SK-N-SH (cell line): ENCODE measurements around the gene THUMPD3. TPM values are rescaled to one million over a fixed set of nuclear protein-coding genes. Genes with fewer than 3 reads are reported as not detected.
A peak's percentile ranks its signal among the peaks of the same experiment; 100 is the strongest.

ENCODE experiments used
- CTCF ChIA-PET: fragments of 300-600, 350-600 bp; formaldehyde crosslinking; extraction: SDS; loops from one replicate; lab custom pipeline; 2021; lab: Yijun Ruan, JAX
- POLR2A ChIA-PET: fragments of 350-600 bp; sonication (Branson Sonifier 250); formaldehyde crosslinking; extraction: SDS; loops from one replicate; lab custom pipeline; 2020; ENCODE audit warnings: antibody characterized with exemption, inconsistent platforms; lab: Yijun Ruan, JAX
- DNase-seq: peaks from one replicate; pipeline ENCODE4 v3.0.0; 2012
- H2AFZ ChIP-seq: fragments of 200-600 bp; sonication (generic); 2 replicates; pipeline ENCODE4 v1.8.1; 2016; ENCODE audit warnings: antibody characterized with exemption, mild to moderate bottlenecking, low read depth
- H3F3A ChIP-seq: fragments of 200-600 bp; sonication (generic); replicated peaks from 2 replicates; pipeline ENCODE3; 2016; ENCODE audit warnings: antibody characterized with exemption, mild to moderate bottlenecking; ENCODE audit not compliant: insufficient read depth
- H3K27ac ChIP-seq, 2 experiments: fragments of 200-500 bp in 1 of 2; fragments of 200-600 bp in 1 of 2; sonication (Bioruptor generic) in 1 of 2; sonication (generic), shearing (Covaris generic) in 1 of 2; 2 replicates each; pipeline versions ENCODE4 v1.5.1 to v1.6.1; 2014 to 2016; ENCODE audit warnings: low read depth in 2 of 2, inconsistent platforms in 1 of 2, low read length in 1 of 2, mild to moderate bottlenecking in 1 of 2, mixed read lengths in 1 of 2
- H3K27me3 ChIP-seq: fragments of 200-600 bp; sonication (generic), shearing (Covaris generic); 2 replicates; pipeline ENCODE4 v1.6.1; 2016; ENCODE audit warnings: mixed run types; ENCODE audit not compliant: insufficient read depth
- H3K36me3 ChIP-seq, 2 experiments: fragments of 200-500 bp in 1 of 2; fragments of 200-600 bp in 1 of 2; sonication (Bioruptor generic) in 1 of 2; sonication (generic) in 1 of 2; replicated peaks in 1 of 2; 2 replicates each; pipeline versions ENCODE3 to v1.5.1; 2014 to 2016; ENCODE audit warnings: low read length in 1 of 2, mild to moderate bottlenecking in 1 of 2; ENCODE audit not compliant: insufficient read depth in 2 of 2, control insufficient read depth in 1 of 2
- H3K4me1 ChIP-seq, 2 experiments: fragments of 200-500 bp in 1 of 2; fragments of 200-600 bp in 1 of 2; sonication (Bioruptor generic) in 1 of 2; sonication (generic), shearing (Covaris generic) in 1 of 2; 2 replicates each; pipeline versions ENCODE4 v1.5.1 to v1.6.1; 2014 to 2016; ENCODE audit warnings: low read depth in 1 of 2, low read length in 1 of 2, mixed run types in 1 of 2; ENCODE audit not compliant: insufficient read depth in 2 of 2, control insufficient read depth in 1 of 2
- H3K4me2 ChIP-seq: fragments of 200-600 bp; sonication (generic), shearing (Covaris generic); 2 replicates; pipeline ENCODE4 v1.6.1; 2017; ENCODE audit warnings: mixed run types
- H3K4me3 ChIP-seq, 2 experiments: fragments of 200-500 bp in 1 of 2; fragments of 200-600 bp in 1 of 2; sonication (Bioruptor generic) in 1 of 2; sonication (generic), shearing (Covaris generic) in 1 of 2; 2 replicates each; pipeline versions ENCODE4 v1.5.1 to v1.8.1; 2014 to 2016; ENCODE audit warnings: low read depth in 2 of 2, inconsistent platforms in 1 of 2, low read length in 1 of 2, mild to moderate bottlenecking in 1 of 2, mixed read lengths in 1 of 2, moderate library complexity in 1 of 2
- H3K79me2 ChIP-seq: fragments of 200-600 bp; sonication (generic); 2 replicates; pipeline ENCODE4 v1.8.1; 2017; ENCODE audit warnings: mild to moderate bottlenecking; ENCODE audit not compliant: insufficient read depth
- H3K9ac ChIP-seq: fragments of 200-600 bp; sonication (generic); 2 replicates; pipeline ENCODE4 v1.6.1; 2017; ENCODE audit warnings: mixed run types
- H3K9me2 ChIP-seq: fragments of 200-600 bp; sonication (generic); 2 replicates; pipeline ENCODE4 v1.6.1; 2017; ENCODE audit warnings: mixed run types
- H3K9me3 ChIP-seq: fragments of 200-600 bp; sonication (generic); 2 replicates; pipeline ENCODE4 v1.6.1; 2017; ENCODE audit warnings: mixed run types, mild to moderate bottlenecking, moderate library complexity
- H4K20me1 ChIP-seq: fragments of 200-600 bp; sonication (generic); 2 replicates; pipeline ENCODE4 v1.6.1; 2017; ENCODE audit warnings: mild to moderate bottlenecking, mixed run types; ENCODE audit not compliant: insufficient read depth
- CTCF ChIP-seq: fragments of 200-600 bp; sonication (generic); IDR thresholded peaks from 2 replicates; pipeline ENCODE4 v1.6.1; 2017; ENCODE audit warnings: antibody characterized with exemption, mild to moderate bottlenecking, moderate library complexity
- EP300 ChIP-seq, 2 experiments: IDR thresholded peaks; 2 replicates each; pipeline versions ENCODE4 v1.4.0 to v1.6.1; 2012; ENCODE audit warnings: borderline replicate concordance in 1 of 2, low read depth in 1 of 2, low read length in 1 of 2
- EZH2phosphoT487 ChIP-seq: fragments of 200-600 bp; sonication (generic); IDR thresholded peaks from 2 replicates; pipeline ENCODE4 v1.6.1; 2017; ENCODE audit warnings: low read depth, mixed run types, mild to moderate bottlenecking, antibody characterized with exemption, moderate library complexity, borderline replicate concordance
- FOSL2 ChIP-seq: IDR thresholded peaks from 2 replicates; pipeline ENCODE4 v1.4.0; 2012; ENCODE audit warnings: low read depth, mild to moderate bottlenecking, moderate library complexity, borderline replicate concordance
- FOXJ3 ChIP-seq: sonication (generic); formaldehyde crosslinking; IDR thresholded peaks from 2 replicates; pipeline ENCODE4 v1.5.1; 2020; ENCODE audit warnings: mild to moderate bottlenecking, missing genetic modification reagents
- GABPA ChIP-seq: IDR thresholded peaks from 2 replicates; pipeline ENCODE4 v1.4.0; 2012; ENCODE audit warnings: low read depth, mild to moderate bottlenecking
- GATA2 ChIP-seq: sonication (generic); formaldehyde crosslinking; IDR thresholded peaks from 2 replicates; pipeline ENCODE4 v1.5.0; 2020; ENCODE audit warnings: mild to moderate bottlenecking, missing genetic modification reagents
- JUND ChIP-seq: IDR thresholded peaks from 2 replicates; pipeline ENCODE4 v1.4.0; 2012
- MEF2A ChIP-seq: IDR thresholded peaks from 2 replicates; pipeline ENCODE4 v1.4.0; 2012; ENCODE audit warnings: low read depth, borderline replicate concordance
- NFIC ChIP-seq: IDR thresholded peaks from 2 replicates; pipeline ENCODE4 v1.4.0; 2012; ENCODE audit warnings: borderline replicate concordance
- NRF1 ChIP-seq: IDR thresholded peaks from 2 replicates; pipeline ENCODE4 v1.6.1; 2012; ENCODE audit warnings: low read depth, mild to moderate bottlenecking, low read length
- RCOR1 ChIP-seq: fragments of 150-350 bp; IDR thresholded peaks from 2 replicates; pipeline ENCODE4 v1.6.1; 2017; ENCODE audit warnings: antibody characterized with exemption, low read length
- RFX5 ChIP-seq: IDR thresholded peaks from 2 replicates; pipeline ENCODE4 v1.6.1; 2012; ENCODE audit warnings: mild to moderate bottlenecking, improper control_type of control experiment, low read length
- RXRA ChIP-seq: IDR thresholded peaks from 2 replicates; pipeline ENCODE4 v1.4.0; 2012; ENCODE audit warnings: low read depth, mild to moderate bottlenecking, borderline replicate concordance
- SIN3A ChIP-seq: IDR thresholded peaks from 2 replicates; pipeline ENCODE4 v1.6.1; 2012; ENCODE audit warnings: low read depth, mild to moderate bottlenecking, low read length, moderate library complexity, borderline replicate concordance
- TAF1 ChIP-seq: IDR thresholded peaks from 2 replicates; pipeline ENCODE4 v1.6.1; 2012; ENCODE audit warnings: low read depth, mild to moderate bottlenecking, low read length, moderate library complexity, borderline replicate concordance
- TEAD4 ChIP-seq: IDR thresholded peaks from 2 replicates; pipeline ENCODE4 v1.4.0; 2012; ENCODE audit warnings: mild to moderate bottlenecking, borderline replicate concordance; ENCODE audit not compliant: insufficient read depth
- USF1 ChIP-seq: IDR thresholded peaks from 2 replicates; pipeline ENCODE4 v1.4.0; 2012; ENCODE audit warnings: low read depth, borderline replicate concordance
- USF2 ChIP-seq: fragments of 150-350 bp; IDR thresholded peaks from 2 replicates; pipeline ENCODE4 v1.6.1; 2017; ENCODE audit warnings: antibody characterized with exemption, low read length, low read depth, borderline replicate concordance
- WGBS: methylation state at CpG from one replicate; pipeline ENCODE4 v1.1.6; 2017; ENCODE audit warnings: low lambda C conversion rate; 5-methylcytosine and 5-hydroxymethylcytosine counted together
- polyA plus RNA-seq, 3 experiments: library from polyadenylated mRNA; depleted of rRNA; stranded (reverse); fragments of >200 nt; gene quantifications; 2 replicates each; pipeline ENCODE4 v1.2.3, GENCODE V29; 2012

The THUMPD3 gene
- polyA plus RNA-seq, 1 of the 3 experiments (the other 2 are of a cell fraction) = 27.1 TPM

- no peaks in the 10 kb centered on the region for H3K27me3 ChIP-seq
- CTCF ChIA-PET = interaction anchor here (0.7 to 1.0 kb wide), 2 partner anchors 11 to 369 kb away, joined by 3 read pairs; no protein-coding TSS in a partner anchor
- TF ChIP-seq RFX5 (no peak), EP300 (IDR thresholded peaks at IDR 0.05; ENCODE audit: borderline replicate concordance in 1 of 2, low read depth in 1 of 2, low read length in 1 of 2) (no peak), RCOR1 (no peak), USF1 (no peak), USF2 (no peak), CTCF (no peak), NFIC (no peak)
- TF ChIP-seq, all 33 proteins: peak for 0
- Histone ChIP-seq H3K9ac (no peak overlapping the region), H3K4me2 (peak overlapping the region; percentile 90), H3K9me2 (no peaks in the 10 kb centered on the region), H3K9me3 (no peaks in the 10 kb centered on the region), H3K79me2 (peaks cover 87% of the 10 kb centered on the region), H3K4me1 (peaks cover 11 to 17% of the 10 kb centered on the region in 2 experiments; a peak in 3 of 4 replicates), H2AFZ (no peak overlapping the region), H3K4me3 (no peak overlapping the region), H3K36me3 (peaks cover 83 to 84% of the 10 kb centered on the region in 2 experiments), H3F3A (peaks cover 41% of the 10 kb centered on the region), H4K20me1 (peaks cover 59% of the 10 kb centered on the region), H3K27ac (peak overlapping the region in 1 of 2 experiments; percentile 4; a peak in 1 of 4 replicates)
- 12% methylated on average over 1 of the region's 1 CpG for WGBS
- no peak for DNase-seq
- POLR2A ChIA-PET = no interaction called here
Observed at GRCh38 chr3:9392041-9392440, 29.2 kb downstream of the THUMPD3 start.

- H3K9ac ChIP-seq = peak overlapping the region; percentile 95
- peak overlapping the region; percentile 90 for H3K4me2 ChIP-seq
- H3K4me1 ChIP-seq = peaks cover 15 to 25% of the 10 kb centered on the region in 2 experiments; a peak in 3 of 4 replicates
- H3K9me2 ChIP-seq = no peaks in the 10 kb centered on the region
- no peaks in the 10 kb centered on the region for H3K9me3 ChIP-seq
- H3K79me2 ChIP-seq = peaks cover 87% of the 10 kb centered on the region
- H3F3A ChIP-seq = peaks cover 42% of the 10 kb centered on the region
- peak overlapping the region; percentile 85 to 98 for H3K4me3 ChIP-seq
- TF ChIP-seq FOSL2 (no peak), RXRA (no peak), GABPA (no peak), NRF1 (no peak), TAF1 (no peak), CTCF (no peak), SIN3A (no peak), FOXJ3 (CRISPR knock-in tag) (no peak), EZH2phosphoT487 (no peak), JUND (no peak), MEF2A (no peak), TEAD4 (no peak), GATA2 (CRISPR knock-in tag) (no peak)
- H3K27me3 ChIP-seq = no peaks in the 10 kb centered on the region
- POLR2A ChIA-PET = interaction anchor here (1.2 to 3.5 kb wide), 4 partner anchors 12 to 81 kb away, joined by 3 to 39 read pairs (median 8); partner anchors contain the start of gene THUMPD3
- peaks cover 47% of the 10 kb centered on the region in 2 experiments for H3K36me3 ChIP-seq
- CTCF ChIA-PET = interaction anchor here (1.0 to 2.3 kb wide), 6 partner anchors 12 to 42 kb away, joined by 3 to 8 read pairs (median 5); no protein-coding TSS in a partner anchor
- peak overlapping the region; percentile 96 to 99 for H3K27ac ChIP-seq
- H4K20me1 ChIP-seq = peaks cover 76% of the 10 kb centered on the region
- 9% methylated on average over 15 of the region's 15 CpGs for WGBS
- DNase-seq = no peak
- no peak overlapping the region for H2AFZ ChIP-seq
Observed at GRCh38 chr3:9395570-9396300, 32.9 kb downstream of the THUMPD3 start.
